Endothelial cell (in vitro differentiated cells): ENCODE results near the gene WWC1. TPM values are rescaled to one million over a fixed set of nuclear protein-coding genes. Genes with fewer than 3 reads are reported as not detected.

Source experiments
- DNase-seq: peaks from one replicate; pipeline ENCODE4 v3.0.0; 2021; ENCODE audit warnings: low spot score
- H3K27ac Mint-ChIP-seq: one replicate; pipeline ENCODE4 v1.8.0; 2021; ENCODE audit warnings: mixed read lengths, inconsistent platforms; ENCODE audit not compliant: unreplicated experiment
- H3K27me3 Mint-ChIP-seq: one replicate; pipeline ENCODE4 v1.8.0; 2021; ENCODE audit warnings: mild to moderate bottlenecking, moderate library complexity, mixed read lengths, inconsistent platforms; ENCODE audit not compliant: unreplicated experiment
- H3K36me3 Mint-ChIP-seq: one replicate; pipeline ENCODE4 v1.8.0; 2021; ENCODE audit warnings: mild to moderate bottlenecking, low read depth, mixed read lengths, inconsistent platforms; ENCODE audit not compliant: unreplicated experiment
- H3K4me1 Mint-ChIP-seq: one replicate; pipeline ENCODE4 v1.8.0; 2021; ENCODE audit warnings: mild to moderate bottlenecking, mixed read lengths, inconsistent platforms; ENCODE audit not compliant: unreplicated experiment
- H3K4me3 Mint-ChIP-seq: one replicate; pipeline ENCODE4 v1.8.0; 2021; ENCODE audit warnings: mild to moderate bottlenecking, mixed read lengths, inconsistent platforms; ENCODE audit not compliant: unreplicated experiment
- H3K9me3 Mint-ChIP-seq: one replicate; pipeline ENCODE4 v1.8.0; 2021; ENCODE audit warnings: mixed read lengths, inconsistent platforms; ENCODE audit not compliant: unreplicated experiment
- total RNA-seq: library from RNA; stranded (reverse); fragmentation: NEBNext Ultra II Directional; extraction: Animal tissue kit (Norgen Biotek cat#: 25700); gene quantifications from one replicate; pipeline ENCODE4 v1.2.1, GENCODE V29; 2021; ENCODE audit not compliant: unreplicated experiment
- TF ChIP-seq, protein P1 (sequence below): fragments of 200-600 bp; sonication (generic); IDR thresholded peaks from one replicate; pipeline ENCODE4 v1.5.0; 2021; ENCODE audit warnings: antibody characterized with exemption; ENCODE audit not compliant: unreplicated experiment

Gene WWC1
- total RNA-seq, 1 donor from 2014 or later: 1.1 TPM

DNA sequence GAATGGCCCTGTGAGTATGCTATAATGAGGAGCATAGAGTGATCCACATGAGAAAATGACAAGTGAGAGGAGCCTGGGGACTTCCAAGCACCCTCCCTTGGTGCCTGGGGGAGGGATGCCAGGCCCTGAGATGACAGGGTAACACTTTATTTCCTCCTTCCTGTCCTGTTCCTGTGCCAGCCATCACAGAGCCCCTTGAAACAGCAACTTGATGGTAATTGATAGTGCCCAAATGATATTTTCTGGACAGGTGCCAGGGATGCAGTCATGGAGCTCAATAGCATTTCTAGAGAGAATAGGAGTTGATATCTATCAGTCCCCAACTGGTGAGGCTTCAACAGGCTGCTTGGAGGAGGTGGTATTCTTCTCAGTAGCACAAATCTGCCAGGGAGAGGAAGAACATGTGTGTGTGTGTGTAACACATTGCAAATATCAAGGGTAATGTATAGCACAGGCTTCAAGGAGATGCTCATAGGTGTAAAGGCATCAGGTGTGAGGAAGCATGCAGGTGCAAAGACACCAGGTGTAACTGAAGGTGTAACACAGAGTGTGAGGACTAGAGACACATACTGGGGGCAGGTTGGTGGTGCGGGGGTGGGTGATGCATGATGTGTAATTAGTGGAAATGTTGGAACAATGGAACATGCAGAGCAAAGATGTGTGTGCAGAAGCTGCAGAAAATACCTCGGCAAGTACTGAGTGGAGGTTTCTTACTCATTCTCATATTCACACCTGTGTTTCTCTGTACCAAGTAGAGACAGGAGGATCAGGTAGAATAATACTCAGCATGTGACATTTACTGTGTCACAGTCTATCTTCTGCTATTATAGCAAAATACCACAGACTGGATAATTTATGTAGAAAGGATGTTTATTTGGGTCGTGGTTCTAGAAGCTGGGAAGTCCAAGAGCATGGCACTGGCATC is 18.1 kb upstream of the WWC1 start:
- Mint-ChIP-seq H3K27me3 (peaks cover 8% of the 10 kb centered on the region), H3K27ac (no peak overlapping the region), H3K4me1 (no peaks in the 10 kb centered on the region), H3K4me3 (no peak overlapping the region), H3K36me3 (peaks cover 5% of the 10 kb centered on the region), H3K9me3 (no peaks in the 10 kb centered on the region)
- TF ChIP-seq, protein P1, sequence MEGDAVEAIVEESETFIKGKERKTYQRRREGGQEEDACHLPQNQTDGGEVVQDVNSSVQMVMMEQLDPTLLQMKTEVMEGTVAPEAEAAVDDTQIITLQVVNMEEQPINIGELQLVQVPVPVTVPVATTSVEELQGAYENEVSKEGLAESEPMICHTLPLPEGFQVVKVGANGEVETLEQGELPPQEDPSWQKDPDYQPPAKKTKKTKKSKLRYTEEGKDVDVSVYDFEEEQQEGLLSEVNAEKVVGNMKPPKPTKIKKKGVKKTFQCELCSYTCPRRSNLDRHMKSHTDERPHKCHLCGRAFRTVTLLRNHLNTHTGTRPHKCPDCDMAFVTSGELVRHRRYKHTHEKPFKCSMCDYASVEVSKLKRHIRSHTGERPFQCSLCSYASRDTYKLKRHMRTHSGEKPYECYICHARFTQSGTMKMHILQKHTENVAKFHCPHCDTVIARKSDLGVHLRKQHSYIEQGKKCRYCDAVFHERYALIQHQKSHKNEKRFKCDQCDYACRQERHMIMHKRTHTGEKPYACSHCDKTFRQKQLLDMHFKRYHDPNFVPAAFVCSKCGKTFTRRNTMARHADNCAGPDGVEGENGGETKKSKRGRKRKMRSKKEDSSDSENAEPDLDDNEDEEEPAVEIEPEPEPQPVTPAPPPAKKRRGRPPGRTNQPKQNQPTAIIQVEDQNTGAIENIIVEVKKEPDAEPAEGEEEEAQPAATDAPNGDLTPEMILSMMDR: no peak
- DNase-seq: no peak

DNA sequence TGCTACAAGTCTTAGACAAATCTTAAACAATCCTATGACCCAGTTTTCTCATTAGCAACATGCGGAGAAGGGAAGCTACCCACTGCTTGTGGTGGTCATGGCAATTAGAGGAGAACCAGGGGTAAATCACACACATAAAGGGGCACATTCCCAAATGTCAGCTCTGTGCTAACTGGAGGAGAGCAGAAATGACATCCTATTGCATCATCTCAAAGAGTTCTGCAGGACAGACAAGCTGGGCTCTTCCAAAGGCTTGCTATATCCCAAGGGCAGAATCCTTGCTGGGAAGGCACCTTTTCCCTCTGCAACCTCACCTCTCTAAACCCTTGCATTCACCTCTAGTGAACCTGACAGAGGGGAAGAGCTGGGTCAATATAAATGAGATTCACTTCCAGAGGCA is 17.0 kb upstream of the WWC1 start:
- H3K4me3 Mint-ChIP-seq: no peak overlapping the region

DNA sequence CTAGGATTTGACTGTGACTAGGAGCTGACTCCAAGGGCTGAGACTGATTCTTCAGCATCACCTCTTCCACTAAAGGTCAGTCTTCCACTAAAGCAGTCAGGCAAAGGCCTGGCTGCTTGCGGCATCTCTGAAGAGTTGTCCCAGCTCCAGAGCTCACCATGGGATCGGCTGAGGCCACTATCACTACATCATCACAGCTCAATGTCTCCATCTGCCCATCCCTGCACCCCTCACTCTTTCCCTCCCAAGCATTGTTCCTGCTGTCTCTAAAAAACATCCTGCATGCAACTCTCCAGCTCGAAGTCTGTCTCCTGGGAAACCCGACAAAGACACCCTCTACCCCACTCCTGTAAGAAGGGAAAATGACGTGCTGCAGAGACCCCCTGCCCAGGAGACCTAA is 15.5 kb upstream of the WWC1 start:
- H3K9me3 Mint-ChIP-seq: no peaks in the 10 kb centered on the region
- no peak for DNase-seq
- H3K4me1 Mint-ChIP-seq: no peaks in the 10 kb centered on the region
- TF ChIP-seq, protein P1: no peak
- H3K27ac Mint-ChIP-seq: no peak overlapping the region
- H3K27me3 Mint-ChIP-seq: peaks cover 7% of the 10 kb centered on the region
- H3K36me3 Mint-ChIP-seq: peaks cover 5% of the 10 kb centered on the region
- H3K4me3 Mint-ChIP-seq: no peak overlapping the region

More for the DNA sequence above, 17.0 kb upstream of the WWC1 start:
- H3K27ac Mint-ChIP-seq: no peak overlapping the region
- H3K9me3 Mint-ChIP-seq: no peaks in the 10 kb centered on the region
- TF ChIP-seq, protein P1: no peak
- H3K4me1 Mint-ChIP-seq: no peaks in the 10 kb centered on the region
- DNase-seq: no peak
- H3K27me3 Mint-ChIP-seq: peaks cover 8% of the 10 kb centered on the region
- peaks cover 5% of the 10 kb centered on the region for H3K36me3 Mint-ChIP-seq

DNA sequence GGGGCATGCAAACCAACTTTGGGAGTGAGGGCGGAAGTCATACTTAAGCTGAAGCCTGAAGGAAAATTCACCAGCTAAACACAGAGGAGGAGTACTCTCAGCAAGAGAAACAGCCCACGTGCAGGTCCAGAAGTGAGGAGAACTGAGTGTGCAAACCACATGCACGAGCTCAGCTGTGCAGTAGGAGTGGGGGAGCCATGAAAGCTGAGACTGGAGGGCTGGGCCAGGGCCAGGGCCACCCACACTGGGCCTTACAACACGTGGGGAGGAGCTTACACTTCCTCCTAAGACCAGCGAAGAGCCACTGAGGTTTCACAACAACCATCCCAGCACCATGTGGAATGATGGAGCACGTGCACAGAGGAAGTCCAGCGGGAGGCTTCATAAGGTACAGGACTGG is 9.3 kb upstream of the WWC1 start:
- H3K27me3 Mint-ChIP-seq: peaks cover 2% of the 10 kb centered on the region
- no peak for DNase-seq
- TF ChIP-seq, protein P1: no peak
- H3K9me3 Mint-ChIP-seq: no peaks in the 10 kb centered on the region
- no peak overlapping the region for H3K4me3 Mint-ChIP-seq
- H3K27ac Mint-ChIP-seq: no peak overlapping the region
- no peaks in the 10 kb centered on the region for H3K4me1 Mint-ChIP-seq
- no peaks in the 10 kb centered on the region for H3K36me3 Mint-ChIP-seq

DNA sequence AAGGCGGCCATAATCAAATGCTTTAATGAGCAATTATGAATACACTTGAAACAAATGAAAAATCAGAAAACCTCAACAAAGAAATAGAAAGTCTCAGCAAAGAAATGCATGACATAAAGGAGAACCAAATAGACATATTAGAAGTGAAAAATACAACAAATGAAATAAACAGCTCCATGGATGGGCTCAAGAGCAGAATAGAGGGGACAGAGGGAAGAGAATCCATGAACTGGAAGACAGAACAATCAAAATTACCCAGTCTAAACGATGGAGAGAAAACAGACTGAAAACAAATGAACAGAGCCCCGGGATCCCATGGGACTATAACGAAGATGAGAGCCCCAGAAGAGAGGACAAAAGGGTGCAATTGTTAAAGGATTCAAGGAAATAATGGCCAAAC is 6.6 kb upstream of the WWC1 start:
- Mint-ChIP-seq H3K9me3 (no peaks in the 10 kb centered on the region), H3K27ac (no peak overlapping the region), H3K27me3 (peaks cover 5% of the 10 kb centered on the region), H3K4me3 (no peak overlapping the region), H3K4me1 (no peaks in the 10 kb centered on the region), H3K36me3 (no peaks in the 10 kb centered on the region)
- no peak for DNase-seq
- TF ChIP-seq, protein P1: no peak
